ENCODE measurements around the gene CEP20.
A peak's percentile ranks its signal among the peaks of the same experiment; 100 is the strongest.

Gene CEP20

DNA sequence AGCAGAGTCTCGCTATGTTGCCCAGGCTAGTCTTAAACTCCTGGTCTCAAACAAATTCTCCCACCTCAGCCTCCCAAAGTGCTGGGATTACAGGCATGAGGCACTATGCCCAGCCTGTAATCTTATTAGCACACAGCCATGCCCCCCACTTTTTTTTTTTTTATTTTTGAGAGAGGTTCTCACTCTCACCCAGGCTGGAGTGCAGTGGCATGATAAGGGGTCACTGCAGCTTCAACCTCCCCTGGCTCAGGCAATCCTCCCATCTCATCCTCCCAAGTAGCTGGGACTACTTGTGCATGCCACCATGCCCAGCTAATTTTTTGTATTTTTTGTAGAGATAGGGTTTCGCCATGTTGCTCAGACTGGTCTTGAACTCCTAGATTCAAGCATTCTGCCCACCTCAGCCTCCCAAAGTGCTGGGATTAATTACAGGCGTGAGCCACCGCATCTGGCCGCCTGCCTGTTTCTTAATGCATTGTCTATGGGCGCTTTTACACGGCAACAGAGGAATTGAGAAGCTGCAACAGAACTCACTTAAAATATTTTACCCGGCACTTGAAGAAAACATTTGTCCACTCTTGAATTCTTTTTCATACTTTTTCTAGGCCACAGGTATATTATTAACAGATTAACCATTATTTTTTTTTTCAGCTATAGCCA lies 8.8 kb upstream of the CEP20 start:
- no peak for DNase-seq

GRCh38 chr16:15894571-15895374 lies 6.4 kb upstream of the CEP20 start:
- no peak for DNase-seq

- DNase-seq = no peak
Measured at GRCh38 chr16:15891508-15891907, 3.1 kb upstream of the CEP20 start.

- no peak for DNase-seq
Measured at GRCh38 chr16:15887283-15887682, 1.1 kb downstream of the CEP20 start.

GRCh38 chr16:15886078-15886477 lies 2.3 kb downstream of the CEP20 start:
- DNase-seq = no peak

DNA sequence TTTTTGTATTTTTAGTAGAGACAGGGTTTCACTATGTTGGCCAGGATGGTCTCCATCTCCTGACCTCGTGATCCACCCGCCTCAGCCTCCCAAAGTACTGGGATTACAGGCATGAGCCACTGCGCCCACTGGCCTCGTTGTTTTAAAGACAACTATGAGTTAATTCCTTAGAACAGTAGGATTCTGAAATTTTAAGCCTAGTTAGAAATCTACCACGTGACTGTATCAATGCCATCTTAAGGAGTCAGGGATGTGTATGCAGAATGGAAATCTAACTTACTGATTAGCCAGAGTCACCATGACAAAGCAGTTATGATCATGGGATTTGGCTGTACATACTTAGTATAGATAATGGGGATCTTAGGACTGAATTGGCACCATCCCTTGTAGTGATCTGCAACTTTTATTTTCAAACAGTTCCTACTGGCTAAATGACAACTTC lies 2.8 kb downstream of the CEP20 start:
- DNase-seq = no peak

GRCh38 chr16:15882563-15882962 lies 5.8 kb downstream of the CEP20 start:
- DNase-seq = no peak

DNA sequence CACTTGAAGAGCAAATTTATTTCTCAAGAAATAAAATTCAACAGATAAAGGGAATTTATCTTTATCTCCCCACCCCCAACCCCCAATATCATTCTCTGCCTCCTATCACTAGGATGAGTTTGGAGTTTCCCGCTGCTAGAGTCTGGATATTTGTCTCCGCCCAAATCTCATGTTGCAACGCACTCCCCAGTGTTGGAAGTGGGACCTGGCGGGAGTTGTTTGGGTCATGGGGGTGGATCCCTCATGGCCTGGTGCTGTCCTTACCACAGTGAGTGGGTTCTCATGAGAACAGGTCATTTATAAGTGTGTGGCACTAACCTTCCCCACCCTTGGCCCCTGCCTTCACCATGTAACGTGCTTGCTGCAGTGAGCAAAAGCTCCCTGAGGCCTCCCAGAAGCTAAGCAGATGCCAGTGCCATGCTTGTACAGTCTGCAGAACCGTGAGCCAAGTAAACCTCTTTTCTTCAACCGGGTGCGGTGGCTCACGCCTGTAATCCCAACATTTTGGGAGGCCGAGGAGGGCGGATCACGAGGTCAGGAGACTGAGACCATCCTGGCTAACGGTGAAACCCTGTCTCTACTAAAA lies 6.5 kb downstream of the CEP20 start:
- no peak for DNase-seq

DNA sequence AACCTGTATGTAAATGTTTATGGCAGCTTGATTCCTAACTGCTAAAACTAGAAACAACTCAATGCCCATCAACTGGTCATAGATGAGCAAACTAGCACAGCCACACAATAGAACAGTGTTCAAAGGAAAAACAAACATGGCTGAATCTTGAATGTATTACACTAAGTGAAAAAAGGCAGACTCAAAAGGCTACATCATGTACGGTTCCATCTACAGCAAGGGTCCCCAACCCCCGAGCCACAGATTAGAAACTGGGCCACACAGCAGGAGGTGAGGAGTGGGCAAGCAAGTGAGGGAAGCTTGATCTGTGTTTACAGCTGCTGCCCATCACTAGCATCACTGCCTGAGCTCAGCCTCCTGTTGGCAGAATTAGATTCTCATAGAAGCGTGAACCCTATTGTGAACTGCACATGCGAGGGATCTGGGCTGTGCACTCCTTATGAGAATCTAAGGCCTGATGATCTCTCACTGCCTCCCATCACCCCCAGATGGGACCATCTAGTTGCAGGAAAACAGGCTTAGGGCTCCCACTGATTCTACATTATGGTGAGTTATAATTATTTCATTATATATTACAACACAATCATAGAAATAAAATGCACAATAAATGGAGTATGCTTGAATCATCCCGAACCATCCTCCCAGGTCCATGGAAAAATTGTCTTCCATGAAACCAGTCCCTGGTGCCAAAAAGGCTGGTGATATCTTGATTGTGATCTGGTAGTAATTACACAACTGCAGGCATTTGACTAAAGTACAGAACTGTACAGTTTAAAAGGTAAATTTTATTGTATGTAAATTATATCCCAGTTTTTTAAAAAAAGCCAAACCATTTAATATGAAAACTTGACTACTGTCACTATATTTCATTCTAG lies 7.7 kb downstream of the CEP20 start:
- no peak for DNase-seq

DNA sequence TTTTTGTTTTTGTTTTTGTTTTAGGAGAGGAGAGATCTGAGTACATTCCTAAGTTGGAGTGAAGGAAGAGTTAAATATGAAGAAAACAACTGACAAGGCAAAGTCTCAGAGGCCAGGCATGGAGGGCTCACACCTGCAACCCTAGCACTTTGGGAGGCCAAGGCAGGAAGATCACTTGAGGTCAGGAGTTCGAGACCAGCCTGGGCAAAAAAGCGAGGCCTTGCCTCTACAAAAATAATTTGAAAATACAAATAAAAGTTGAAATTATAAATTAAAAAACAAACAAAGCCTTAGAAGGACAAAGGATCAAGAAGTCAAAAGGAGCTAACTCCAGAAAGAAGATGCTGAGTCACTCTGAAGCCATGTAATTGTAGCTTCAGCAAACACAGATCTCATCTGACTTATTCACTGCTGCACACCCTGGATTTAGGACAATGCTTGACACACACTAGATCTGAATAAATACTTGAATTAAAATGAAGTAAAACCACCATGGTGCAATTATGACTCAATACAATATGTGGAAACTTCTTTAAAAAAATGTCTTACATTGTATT lies 9.1 kb downstream of the CEP20 start:
- DNase-seq = no peak

GRCh38 chr16:15876503-15876902 lies 11.9 kb downstream of the CEP20 start:
- no peak for DNase-seq

- DNase-seq = peak; percentile 27
Measured at GRCh38 chr16:15874745-15875314, 13.6 kb downstream of the CEP20 start.

GRCh38 chr16:15873737-15874136 lies 14.7 kb downstream of the CEP20 start:
- DNase-seq = no peak

GRCh38 chr16:15873301-15873700 lies 15.1 kb downstream of the CEP20 start:
- no peak for DNase-seq

DNA sequence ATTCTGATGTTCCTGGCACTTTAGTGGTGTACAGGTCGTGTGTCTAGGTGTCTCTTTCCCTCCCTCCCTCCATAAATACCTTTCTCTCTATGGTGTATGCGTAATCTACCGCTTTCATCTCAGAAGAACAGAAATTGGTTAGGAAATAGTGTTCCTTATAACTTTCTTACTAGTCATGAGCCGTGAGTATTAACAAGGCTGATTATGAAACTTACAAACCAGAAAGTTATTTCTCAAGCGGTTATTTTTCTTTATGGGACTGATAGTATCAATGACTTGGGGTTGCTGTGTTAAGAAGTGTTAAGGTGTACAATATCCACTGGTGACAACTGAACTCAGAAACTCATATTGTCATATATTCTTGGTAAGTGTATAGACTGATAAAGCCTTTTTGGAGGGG lies 18.4 kb downstream of the CEP20 start:
- no peak for DNase-seq

- no peak for DNase-seq
Measured at GRCh38 chr16:15866451-15866850, 22.0 kb downstream of the CEP20 start.

GRCh38 chr16:15865742-15866141 lies 22.7 kb downstream of the CEP20 start:
- no peak for DNase-seq

- DNase-seq = no peak
Measured at GRCh38 chr16:15864939-15865338, 23.5 kb downstream of the CEP20 start.

DNA sequence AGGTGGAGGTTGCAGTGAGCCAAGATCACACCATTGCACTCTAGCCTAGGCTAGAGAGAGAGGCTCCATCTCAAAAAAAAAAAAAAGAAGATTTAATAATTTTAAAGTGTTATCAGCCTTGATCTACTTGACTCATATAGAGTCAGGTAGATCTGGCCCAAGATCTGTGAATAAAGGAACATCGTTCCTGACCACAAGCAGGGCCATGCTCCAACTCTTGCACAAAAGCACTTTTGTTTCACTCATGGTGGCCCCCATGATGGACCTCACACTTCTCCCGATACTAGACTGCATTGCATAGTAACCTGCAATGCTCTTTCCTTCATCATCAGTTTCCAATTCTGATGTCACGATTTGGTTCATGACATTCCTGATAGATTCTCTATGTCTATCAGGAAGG lies 26.4 kb downstream of the CEP20 start:
- no peak for DNase-seq

- DNase-seq = no peak
Measured at GRCh38 chr16:15858921-15859668, 29.3 kb downstream of the CEP20 start.

GRCh38 chr16:15857724-15858560 lies 30.5 kb downstream of the CEP20 start:
- no peak for DNase-seq
